Gastroesophageal sphincter (tissue), 3 donors: Measurements from ENCODE around the gene GAL3ST3.

Source experiments
- CTCF ChIP-seq, 4 experiments: fragments of 200-600 bp in 2 of 4; fragments of 450-650 bp in 2 of 4; sonication (generic) in 1 of 4; IDR thresholded peaks; one replicate each; pipeline ENCODE4 v1.5.1; 2017 to 2019; ENCODE audit warnings: antibody characterized with exemption in 4 of 4, mild to moderate bottlenecking in 2 of 4, moderate library complexity in 2 of 4
- POLR2A ChIP-seq, 2 donors: fragments of 450-650 bp; IDR thresholded peaks; one replicate each; pipeline ENCODE4 v1.6.1; 2017; ENCODE audit warnings: antibody characterized with exemption in 2 of 2, mild to moderate bottlenecking in 2 of 2, moderate library complexity in 1 of 2

GRCh38 chr11:66006134-66006890 is 42.6 kb downstream of the GAL3ST3 start:
- TF ChIP-seq POLR2A (IDR thresholded peaks at IDR 0.05) (no peak), CTCF (IDR thresholded peaks at IDR 0.05) (no peak)
